HepG2 (cell line): ENCODE measurements around the gene NTF3. TPM values are rescaled to one million over a fixed set of nuclear protein-coding genes. Genes with fewer than 3 reads are reported as not detected.

Source experiments
- ATAC-seq: fragments of 200-7000 bp; cut with Tn5 transposase; 3 replicates; pipeline ENCODE4 v1.9.1; 2020; ENCODE audit warnings: mild to moderate bottlenecking, moderate library complexity
- BruUV-seq: library from RNA; stranded (reverse); fragments of 400-500 nt; replicated peaks from 2 replicates; lab custom pipeline; 2021; lab: Mats Ljungman, UMichigan
- CTCF ChIA-PET: fragments of 300-600 bp; formaldehyde crosslinking; extraction: SDS; loops from one replicate; lab custom pipeline; 2021; ENCODE audit warnings: low total read pairs, inconsistent platforms, low intra/inter-chr PET ratio; lab: Yijun Ruan, JAX
- POLR2A ChIA-PET: fragments of 350-600 bp; sonication (Branson Sonifier 250); formaldehyde crosslinking; loops from one replicate; lab custom pipeline; 2020; ENCODE audit warnings: antibody characterized with exemption, inconsistent platforms; lab: Yijun Ruan, JAX
- DNase-seq: peaks from one replicate; pipeline ENCODE4 v3.0.0-alpha.2; 2015; ENCODE audit warnings: low spot score
- FAIRE-seq: peaks from 3 replicates; lab custom pipeline; 2011; peaks lifted over from hg19 to GRCh38; lab: Jason Lieb, UNC
- H2AFZ ChIP-seq: one replicate; pipeline ENCODE4 v1.6.1; 2011; ENCODE audit warnings: low read length, inconsistent platforms
- H3K27ac ChIP-seq: fragments of 300-600 bp; 3 replicates; pipeline ENCODE4 v1.8.0; 2011; ENCODE audit warnings: mixed run types, mild to moderate bottlenecking, mixed read lengths, low read length, inconsistent platforms; ENCODE audit not compliant: insufficient read depth; ENCODE audit errors: extremely low read length
- H3K27me3 ChIP-seq, 2 experiments: fragments of 200-600 bp in 1 of 2; 2 replicates in 1 of 2; 3 replicates in 1 of 2; pipeline versions ENCODE4 v1.6.0 to v1.8.0; 2011; ENCODE audit warnings: low read length in 2 of 2, mild to moderate bottlenecking in 2 of 2, moderate library complexity in 2 of 2, inconsistent platforms in 1 of 2; ENCODE audit not compliant: insufficient read depth in 2 of 2, control insufficient read depth in 1 of 2
- H3K36me3 ChIP-seq, 2 experiments: fragments of 200-600 bp in 1 of 2; replicated peaks in 1 of 2; 2 replicates in 1 of 2; 3 replicates in 1 of 2; pipeline versions ENCODE4 v1.5.1 to v1.8.0; 2011; ENCODE audit warnings: low read length in 2 of 2, inconsistent platforms in 1 of 2; ENCODE audit not compliant: insufficient read depth in 2 of 2, control insufficient read depth in 1 of 2
- H3K4me1 ChIP-seq: 2 replicates; pipeline ENCODE4 v1.5.1; 2012; ENCODE audit warnings: low read length, inconsistent platforms; ENCODE audit not compliant: insufficient read depth
- H3K4me2 ChIP-seq: 2 replicates; pipeline ENCODE4 v1.6.0; 2011; ENCODE audit warnings: low read depth, low read length, inconsistent platforms
- H3K4me3 ChIP-seq, 3 experiments: fragments of 200-600 bp in 1 of 3; sonication (generic), shearing (Covaris generic) in 1 of 3; replicated peaks in 1 of 3; 2 replicates each; pipeline ENCODE4 v1.5.1; 2011 to 2016; ENCODE audit warnings: low read length in 3 of 3, inconsistent platforms in 2 of 3, low read depth in 2 of 3, mild to moderate bottlenecking in 2 of 3, control low read depth in 1 of 3, mixed read lengths in 1 of 3; ENCODE audit not compliant: insufficient read depth in 1 of 3
- H3K79me2 ChIP-seq: one replicate; pipeline ENCODE4 v1.6.1; 2011; ENCODE audit warnings: low read length, inconsistent platforms; ENCODE audit not compliant: insufficient read depth
- H3K9ac ChIP-seq: 2 replicates; pipeline ENCODE4 v1.6.0; 2011; ENCODE audit warnings: mild to moderate bottlenecking, low read depth, low read length, inconsistent platforms; ENCODE audit not compliant: insufficient read depth
- H3K9me3 ChIP-seq: 2 replicates; pipeline ENCODE4 v1.5.1; 2012; ENCODE audit warnings: mild to moderate bottlenecking, low read length
- H4K20me1 ChIP-seq: 2 replicates; pipeline ENCODE4 v1.6.0; 2011; ENCODE audit warnings: inconsistent platforms, mild to moderate bottlenecking, low read length, moderate library complexity; ENCODE audit not compliant: insufficient read depth
- ARID5B ChIP-seq: IDR thresholded peaks from 2 replicates; pipeline ENCODE4 v1.4.0; 2020; ENCODE audit warnings: mild to moderate bottlenecking, missing genetic modification reagents
- JDP2 ChIP-seq: sonication (generic); formaldehyde crosslinking; IDR thresholded peaks from 2 replicates; pipeline ENCODE4 v1.8.1; 2022; ENCODE audit warnings: missing genetic modification reagents, borderline replicate concordance
- JUNB ChIP-seq: sonication (generic); formaldehyde crosslinking; IDR thresholded peaks from 2 replicates; pipeline ENCODE4 v1.8.0; 2022; ENCODE audit warnings: missing genetic modification reagents, mild to moderate bottlenecking, borderline replicate concordance
- NONO ChIP-seq, 2 experiments: fragments of 450-650 bp in 1 of 2; sonication (generic) in 1 of 2; formaldehyde crosslinking in 1 of 2; IDR thresholded peaks in 1 of 2; conservative IDR thresholded peaks in 1 of 2; 2 replicates each; pipeline versions ENCODE4 v1.6.1 to v1.8.0; 2017 to 2022; ENCODE audit warnings: mild to moderate bottlenecking in 1 of 2, missing genetic modification reagents in 1 of 2, moderate library complexity in 1 of 2
- PAF1 ChIP-seq: IDR thresholded peaks from 2 replicates; pipeline ENCODE4 v1.6.1; 2016; ENCODE audit warnings: missing genetic modification reagents, missing compliant biosample characterization
- PAXIP1 ChIP-seq: sonication (generic); formaldehyde crosslinking; conservative IDR thresholded peaks from 2 replicates; pipeline ENCODE4 v1.4.0; 2020; ENCODE audit warnings: mild to moderate bottlenecking, missing genetic modification reagents, moderate library complexity
- ZBTB20 ChIP-seq: sonication (generic); formaldehyde crosslinking; IDR thresholded peaks from 2 replicates; pipeline ENCODE4 v1.8.1; 2023; ENCODE audit warnings: missing genetic modification reagents, low read depth, mild to moderate bottlenecking, borderline replicate concordance
- ZNF292 ChIP-seq: sonication (generic); formaldehyde crosslinking; IDR thresholded peaks from 2 replicates; pipeline ENCODE4 v1.8.1; 2022; ENCODE audit warnings: mild to moderate bottlenecking, low read depth, missing genetic modification reagents, borderline replicate concordance
- ZNF646 ChIP-seq: sonication (generic); formaldehyde crosslinking; IDR thresholded peaks from 2 replicates; pipeline ENCODE4 v1.9.0; 2021; ENCODE audit warnings: mild to moderate bottlenecking, missing genetic modification reagents
- ZNF883 ChIP-seq: sonication (generic); formaldehyde crosslinking; IDR thresholded peaks from 2 replicates; pipeline ENCODE4 v1.5.1; 2020; ENCODE audit warnings: mild to moderate bottlenecking, missing genetic modification reagents; ENCODE audit errors: not compliant biosample characterization
- WGBS: methylation state at CpG from one replicate; pipeline ENCODE4 v1.1.6; 2017; ENCODE audit warnings: low lambda C conversion rate; 5-methylcytosine and 5-hydroxymethylcytosine counted together
- in situ Hi-C: cut with HindIII; loops from 2 replicates; pipeline ENCODE4 v1.10.0; 2017; ENCODE audit warnings: low pct_unique_long_range_greater_than_20kb; ENCODE audit not compliant: extremely low pct_ligation_motif_present
- intact Hi-C: fragments of 100-400 bp; cut with micrococcal nuclease; formaldehyde crosslinking; loops from one replicate; pipeline ENCODE4 v1.10.0; 2022; ENCODE audit not compliant: unreplicated experiment
- polyA plus RNA-seq, 8 experiments: library from polyadenylated mRNA; depleted of rRNA in 3 of 8; stranded (reverse) in 7 of 8; unstranded in 1 of 8; fragments of >200 nt; fragmentation: Illumina TruSeq in 4 of 8; extraction: Trizol in 4 of 8; gene quantifications; 2 replicates each; pipeline versions ENCODE4 v1.2.1 to v1.2.3, GENCODE V29; 2011 to 2016; ENCODE audit warnings: low read depth in 4 of 8, missing spikeins in 1 of 8, mixed read lengths in 1 of 8; ENCODE audit not compliant: insufficient read depth in 1 of 8
- total RNA-seq, 5 experiments: library from RNA; depleted of rRNA; stranded (reverse); fragments of >200 nt; fragmentation: Illumina TruSeq; extraction: Trizol; gene quantifications; 2 replicates each; pipeline ENCODE4 v1.2.3, GENCODE V29; 2016; ENCODE audit warnings: low read depth in 1 of 5

Gene NTF3
- total and polyA plus RNA-seq, 2 of the 13 experiments (the other 11 are each of a cell fraction or from before 2014, with no cell fraction given), result not detected

- CTCF ChIA-PET, result no interaction called here
- DNase-seq (no peak), FAIRE-seq (no peak), ATAC-seq (no peak)
- Histone ChIP-seq H3K79me2 (no peaks in the 10 kb centered on the region), H3K27ac (no peak overlapping the region), H3K27me3 (peaks cover 1 to 10% of the 10 kb centered on the region in 2 experiments; a peak in 2 of 5 replicates), H3K9ac (no peak overlapping the region), H3K4me2 (no peak overlapping the region), H3K36me3 (no peaks in the 10 kb centered on the region), H3K4me1 (no peaks in the 10 kb centered on the region), H3K4me3 (no peak overlapping the region), H3K9me3 (no peaks in the 10 kb centered on the region), H2AFZ (no peak overlapping the region), H4K20me1 (no peaks in the 10 kb centered on the region)
- intact Hi-C loops, result no loop called here
- in situ Hi-C loops, result no loop called here
- 26% methylated on average over 5 of the region's 5 CpGs for WGBS
- POLR2A ChIA-PET, result no interaction called here
- BruUV-seq, result no TSS peak
- TF ChIP-seq ZBTB20, result no peak
- TF ChIP-seq ZNF292 (CRISPR knock-in tag), result no peak
- no peak for TF ChIP-seq JDP2 (CRISPR knock-in tag)
- no peak for TF ChIP-seq ZNF646 (CRISPR knock-in tag)
- TF ChIP-seq PAXIP1 (CRISPR knock-in tag), result no peak
- TF ChIP-seq NONO (IDR thresholded peaks at IDR 0.05), result no peak
- TF ChIP-seq NONO (CRISPR knock-in tag; conservative IDR thresholded peaks at IDR 0.05), result no peak
- TF ChIP-seq ZNF883 (CRISPR knock-in tag), result no peak
- TF ChIP-seq JUNB, result no peak
- no peak for TF ChIP-seq ARID5B
- no peak for TF ChIP-seq PAF1 (CRISPR knock-in tag)
Measured at GRCh38 chr12:5453466-5453865, 21.6 kb downstream of the NTF3 start.
